ENCODE data around the gene PER3. TPM values are rescaled to one million over a fixed set of nuclear protein-coding genes. Genes with fewer than 3 reads are reported as not detected.

Gene PER3
- total RNA-seq, 1 experiment from 2014 or later = 9.0 TPM

- Histone ChIP-seq H3T11ph (ENCODE audit: low read length) (no peak overlapping the region), H4K8ac (replicated peaks; ENCODE audit: insufficient read length, low read depth, low read length) (no peak overlapping the region), H3K9me3 (ENCODE audit: control insufficient read depth, low read depth, low read length) (no peaks in the 10 kb centered on the region), H4K91ac (ENCODE audit: insufficient read length, low read depth, low read length) (no peak overlapping the region), H3K79me2 (ENCODE audit: insufficient read depth, low read length) (no peaks in the 10 kb centered on the region), H3K27ac (ENCODE audit: insufficient read length, low read depth, low read length) (no peak overlapping the region), H3K79me1 (ENCODE audit: insufficient read depth, low read depth, low read length, poor library complexity, severe bottlenecking) (no peaks in the 10 kb centered on the region), H2BK20ac (ENCODE audit: low read depth, low read length, poor library complexity, severe bottlenecking) (no peak overlapping the region), H4K5ac (ENCODE audit: insufficient read length, low read depth, low read length) (no peak overlapping the region), H3K56ac (ENCODE audit: insufficient read length, low read depth, low read length) (no peak overlapping the region), H2AK5ac (ENCODE audit: insufficient read length, low read length) (no peak overlapping the region), H2BK120ac (ENCODE audit: low read depth, low read length, poor library complexity, severe bottlenecking) (no peak overlapping the region), H3K9ac (ENCODE audit: extremely low read depth, insufficient read length, low read length) (no peak overlapping the region), H2BK12ac (ENCODE audit: insufficient read length, low read depth, low read length) (no peak overlapping the region), H4K20me1 (ENCODE audit: control insufficient read depth, insufficient read depth, insufficient read length) (no peaks in the 10 kb centered on the region), H3K18ac (ENCODE audit: insufficient read length, low read depth, low read length) (no peak overlapping the region), H3K27me3 (ENCODE audit: insufficient read depth, low read length) (no peaks in the 10 kb centered on the region; the same call in 1 of the 2 replicates), H3K4ac (ENCODE audit: low read depth, low read length) (no peak overlapping the region), H2BK15ac (ENCODE audit: low read depth, low read length) (no peak overlapping the region), H3K4me1 (ENCODE audit: insufficient read depth, low read length) (no peaks in the 10 kb centered on the region), H2AFZ (ENCODE audit: low read length) (no peak overlapping the region), H3K14ac (ENCODE audit: insufficient read depth, low read length) (no peak overlapping the region), H3K23me2 (ENCODE audit: insufficient read length, low read depth, low read length, poor library complexity, severe bottlenecking) (peaks cover 4% of the 10 kb centered on the region), H3K23ac (ENCODE audit: insufficient read length, low read depth, low read length) (no peak overlapping the region), H2BK5ac (ENCODE audit: insufficient read length, low read length) (no peak overlapping the region), H3K4me2 (ENCODE audit: insufficient read depth, insufficient read length, low read length) (no peak overlapping the region)
- DNase-seq = no peak
- Mint-ChIP-seq H3K4me3 (no peak overlapping the region), H3K27me3 (ENCODE audit: low read depth) (peaks cover 12% of the 10 kb centered on the region), H3K27ac (0 out of 7 replicates have a peak overlapping the region, but pooled peaks of 1 of the 3 experiments have one; percentile 11), H3K4me1 (peaks cover 6 to 7% of the 10 kb centered on the region in 2 experiments), H3K36me3 (ENCODE audit: insufficient read depth in 1 of 3, low read depth in 3 of 3) (peaks cover 34 to 61% (median 59%) of the 10 kb centered on the region in 3 experiments), H3K9me3 (peaks cover 10% of the 10 kb centered on the region in 2 experiments)
- no peak for TF ChIP-seq CTCF (conservative IDR thresholded peaks at IDR 0.05)
- no CpG with 5 or more reads among the region's 7 CpGs for WGBS (ENCODE audit: extremely low coverage, insufficient read length, low lambda C conversion rate)
These were observed 2.6 kb upstream of the PER3 start for GRCh38 chr1:7781501-7781900.

Measured in H9 (cell line).